Stomach (tissue), 4 donors: ENCODE data around the gene MPV17L2.

ENCODE experiments used
- POLR2A ChIP-seq, 4 donors: fragments of 450-650 bp; IDR thresholded peaks; one replicate each; pipeline ENCODE4 v1.6.1; 2016; ENCODE audit warnings: antibody characterized with exemption in 4 of 4, control low read depth in 2 of 4, mild to moderate bottlenecking in 1 of 4, moderate library complexity in 1 of 4
- POLR2AphosphoS5 ChIP-seq, 3 donors: sonication (generic); formaldehyde crosslinking; IDR thresholded peaks; one replicate each; pipeline ENCODE4 v1.6.1; 2016; ENCODE audit warnings: antibody characterized with exemption in 3 of 3
- TF ChIP-seq, protein P1 (sequence below), 7 experiments: fragments of 450-650 bp in 4 of 7; fragments of 200-600 bp in 3 of 7; sonication (generic) in 3 of 7; IDR thresholded peaks; one replicate each; pipeline ENCODE4 v1.5.1; 2016 to 2019; ENCODE audit warnings: antibody characterized with exemption in 7 of 7, control low read depth in 2 of 7, mild to moderate bottlenecking in 1 of 7

- TF ChIP-seq, protein P1, sequence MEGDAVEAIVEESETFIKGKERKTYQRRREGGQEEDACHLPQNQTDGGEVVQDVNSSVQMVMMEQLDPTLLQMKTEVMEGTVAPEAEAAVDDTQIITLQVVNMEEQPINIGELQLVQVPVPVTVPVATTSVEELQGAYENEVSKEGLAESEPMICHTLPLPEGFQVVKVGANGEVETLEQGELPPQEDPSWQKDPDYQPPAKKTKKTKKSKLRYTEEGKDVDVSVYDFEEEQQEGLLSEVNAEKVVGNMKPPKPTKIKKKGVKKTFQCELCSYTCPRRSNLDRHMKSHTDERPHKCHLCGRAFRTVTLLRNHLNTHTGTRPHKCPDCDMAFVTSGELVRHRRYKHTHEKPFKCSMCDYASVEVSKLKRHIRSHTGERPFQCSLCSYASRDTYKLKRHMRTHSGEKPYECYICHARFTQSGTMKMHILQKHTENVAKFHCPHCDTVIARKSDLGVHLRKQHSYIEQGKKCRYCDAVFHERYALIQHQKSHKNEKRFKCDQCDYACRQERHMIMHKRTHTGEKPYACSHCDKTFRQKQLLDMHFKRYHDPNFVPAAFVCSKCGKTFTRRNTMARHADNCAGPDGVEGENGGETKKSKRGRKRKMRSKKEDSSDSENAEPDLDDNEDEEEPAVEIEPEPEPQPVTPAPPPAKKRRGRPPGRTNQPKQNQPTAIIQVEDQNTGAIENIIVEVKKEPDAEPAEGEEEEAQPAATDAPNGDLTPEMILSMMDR (IDR thresholded peaks at IDR 0.05) = no peak
- TF ChIP-seq POLR2A (IDR thresholded peaks at IDR 0.05) (no peak), POLR2AphosphoS5 (IDR thresholded peaks at IDR 0.05) (no peak)
Observed at GRCh38 chr19:18147396-18147795, 45.6 kb upstream of the MPV17L2 start.
